CD14-positive monocyte (primary cell): ENCODE measurements around the gene PAQR8. TPM values are rescaled to one million over a fixed set of nuclear protein-coding genes. Genes with fewer than 3 reads are reported as not detected.

Experiments used
- DNase-seq, 3 donors: peaks; one replicate each; pipeline ENCODE4 v3.0.0-alpha.2; 2011 to 2022
- H2AFZ ChIP-seq: 2 replicates; pipeline ENCODE4 v1.6.0; 2012; ENCODE audit warnings: mild to moderate bottlenecking, low read depth, low read length, inconsistent platforms; ENCODE audit not compliant: insufficient read depth, poor library complexity, severe bottlenecking
- H3K27ac ChIP-seq, 2 donors: 1 replicate in 1 of 2; 2 replicates in 1 of 2; pipeline ENCODE4 v1.5.1; 2012 to 2013; ENCODE audit warnings: low read length in 2 of 2, control low read depth in 1 of 2, inconsistent platforms in 1 of 2, low read depth in 1 of 2, mild to moderate bottlenecking in 1 of 2
- H3K27me3 ChIP-seq, 2 donors: one replicate each; pipeline versions ENCODE4 v1.6.0 to v1.6.1; 2011 to 2013; ENCODE audit warnings: low read length in 2 of 2; ENCODE audit not compliant: control insufficient read depth in 2 of 2, insufficient read depth in 2 of 2
- H3K36me3 ChIP-seq, 2 donors: replicated peaks in 1 of 2; 1 replicate in 1 of 2; 2 replicates in 1 of 2; pipeline versions ENCODE4 v1.5.1 to v1.6.1; 2012 to 2013; ENCODE audit warnings: low read length in 2 of 2, control low read depth in 1 of 2, inconsistent platforms in 1 of 2, mild to moderate bottlenecking in 1 of 2; ENCODE audit not compliant: insufficient read depth in 2 of 2, control insufficient read depth in 1 of 2
- H3K4me1 ChIP-seq, 2 donors: 1 replicate in 1 of 2; 2 replicates in 1 of 2; pipeline versions ENCODE4 v1.5.1 to v1.6.1; 2012 to 2013; ENCODE audit warnings: low read length in 2 of 2, control low read depth in 1 of 2, inconsistent platforms in 1 of 2, mild to moderate bottlenecking in 1 of 2, moderate library complexity in 1 of 2; ENCODE audit not compliant: insufficient read depth in 2 of 2, control insufficient read depth in 1 of 2
- H3K4me2 ChIP-seq: replicated peaks from 2 replicates; pipeline ENCODE3; 2012; ENCODE audit warnings: low read length, moderate library complexity, mild to moderate bottlenecking; ENCODE audit not compliant: poor library complexity, severe bottlenecking; ENCODE audit errors: extremely low read depth
- H3K4me3 ChIP-seq, 3 experiments: fragments of 200-600 bp in 1 of 3; sonication (generic) in 1 of 3; replicated peaks in 1 of 3; 1 replicate in 2 of 3; 2 replicates in 1 of 3; pipeline ENCODE4 v1.5.1; 2011 to 2013; ENCODE audit warnings: low read length in 3 of 3, mild to moderate bottlenecking in 3 of 3, control low read depth in 2 of 3, low read depth in 2 of 3, inconsistent platforms in 1 of 3, moderate library complexity in 1 of 3
- H3K79me2 ChIP-seq: 2 replicates; pipeline ENCODE4 v1.6.0; 2012; ENCODE audit warnings: mild to moderate bottlenecking, control low read depth, inconsistent platforms, low read length, moderate library complexity; ENCODE audit not compliant: insufficient read depth
- H3K9ac ChIP-seq: 2 replicates; pipeline ENCODE4 v1.6.0; 2017; ENCODE audit warnings: low read length, mild to moderate bottlenecking; ENCODE audit not compliant: insufficient read depth, poor library complexity, severe bottlenecking
- H3K9me3 ChIP-seq, 2 donors: replicated peaks in 1 of 2; 1 replicate in 1 of 2; 2 replicates in 1 of 2; pipeline versions ENCODE4 v1.5.1 to v1.6.1; 2012 to 2013; ENCODE audit warnings: low read length in 2 of 2, control low read depth in 1 of 2; ENCODE audit not compliant: control insufficient read depth in 1 of 2, insufficient read depth in 1 of 2
- H4K20me1 ChIP-seq: 2 replicates; pipeline ENCODE4 v1.6.0; 2012; ENCODE audit warnings: mild to moderate bottlenecking, low read length, control low read depth, moderate library complexity; ENCODE audit not compliant: insufficient read depth
- H3K27ac Mint-ChIP-seq, 7 donors: one replicate each; pipeline ENCODE4 v1.8.0; 2020; ENCODE audit warnings: mild to moderate bottlenecking in 7 of 7, mixed read lengths in 7 of 7, moderate library complexity in 6 of 7, inconsistent platforms in 2 of 7
- H3K27me3 Mint-ChIP-seq, 3 donors: one replicate each; pipeline ENCODE4 v1.8.0; 2021 to 2022; ENCODE audit warnings: low read depth in 3 of 3, mild to moderate bottlenecking in 3 of 3, mixed read lengths in 3 of 3, moderate library complexity in 3 of 3, inconsistent platforms in 1 of 3
- H3K36me3 Mint-ChIP-seq, 2 donors: one replicate each; pipeline ENCODE4 v1.8.0; 2020; ENCODE audit warnings: mixed read lengths in 2 of 2, inconsistent platforms in 1 of 2, mild to moderate bottlenecking in 1 of 2
- H3K4me1 Mint-ChIP-seq: one replicate; pipeline ENCODE4 v1.8.0; 2020; ENCODE audit warnings: mild to moderate bottlenecking, mixed read lengths
- H3K4me3 Mint-ChIP-seq, 2 donors: one replicate each; pipeline ENCODE4 v1.8.0; 2020; ENCODE audit warnings: mild to moderate bottlenecking in 2 of 2, mixed read lengths in 2 of 2, moderate library complexity in 1 of 2
- H3K9me3 Mint-ChIP-seq, 7 donors: one replicate each; pipeline ENCODE4 v1.8.0; 2020 to 2022; ENCODE audit warnings: mixed read lengths in 7 of 7, mild to moderate bottlenecking in 6 of 7, moderate library complexity in 6 of 7, inconsistent platforms in 2 of 7
- CTCF ChIP-seq: fragments of 200-600 bp; IDR thresholded peaks from one replicate; pipeline ENCODE4 v1.8.0; 2022; ENCODE audit warnings: antibody characterized with exemption, mild to moderate bottlenecking
- WGBS: methylation state at CpG from one replicate; pipeline ENCODE4 v1.1.5; 2013; ENCODE audit warnings: missing lambda C conversion rate; ENCODE audit not compliant: insufficient coverage; 5-methylcytosine and 5-hydroxymethylcytosine counted together
- intact Hi-C, 2 donors: fragments of 100-400 bp; cut with micrococcal nuclease; formaldehyde crosslinking; loops; one replicate each; pipeline versions ENCODE4 v1.15.0 to v1.15.1; 2023
- polyA plus RNA-seq, 3 donors: library from polyadenylated mRNA; depleted of rRNA in 1 of 3; unstranded in 2 of 3; stranded (reverse) in 1 of 3; fragments of 300-500 nt in 2 of 3; fragments of >200 nt in 1 of 3; fragmentation: Illumina TruSeq in 2 of 3; gene quantifications; 1 replicate in 2 of 3; 2 replicates in 1 of 3; pipeline ENCODE4 v1.2.3, GENCODE V29; 2012 to 2021

The PAQR8 gene
- polyA plus RNA-seq, 3 donors = 2.4 to 17.4 (median 6.8) TPM

GRCh38 chr6:52361414-52361944, 472 bp upstream of the PAQR8 start:
- Mint-ChIP-seq H3K9me3 (no peaks in the 10 kb centered on the region), H3K4me1 (peaks cover 39% of the 10 kb centered on the region), H3K36me3 (peaks cover under 1 to 3% of the 10 kb centered on the region in 2 donors), H3K27ac (peak overlapping the region; percentile 89 to 94 (median 94)), H3K27me3 (peaks cover 0 to 1% (median 1%) of the 10 kb centered on the region in 3 donors), H3K4me3 (peak overlapping the region; percentile 79 to 87)
- Histone ChIP-seq H3K4me3 (peak overlapping the region; percentile 28 to 90 (median 81)), H3K79me2 (peaks cover 42% of the 10 kb centered on the region), H4K20me1 (peaks cover 5% of the 10 kb centered on the region), H3K4me2 (peak overlapping the region; percentile 81), H3K9me3 (no peaks in the 10 kb centered on the region), H3K36me3 (peaks cover 0 to 4% of the 10 kb centered on the region in 2 donors), H3K4me1 (peaks cover 31 to 39% of the 10 kb centered on the region in 2 donors), H3K9ac (peak overlapping the region; percentile 83), H2AFZ (peak overlapping the region; percentile 92), H3K27ac (peak overlapping the region; percentile 56 to 86), H3K27me3 (no peaks in the 10 kb centered on the region)
- no peak for TF ChIP-seq CTCF
- intact Hi-C loops = loop anchor here (5.0 kb wide), 2 partner anchors 74 to 79 kb away; partner anchors contain the start of gene MCM3 (in 1 of the 2)
- peak; percentile 51 to 64 (median 54) for DNase-seq
- 17% methylated on average over 18 of the region's 18 CpGs for WGBS

GRCh38 chr6:52362443-52363227, 684 bp downstream of the PAQR8 start:
- peak overlapping the region; percentile 99 for H3K4me3 Mint-ChIP-seq
- Histone ChIP-seq H3K79me2 (peaks cover 53% of the 10 kb centered on the region), H2AFZ (peak overlapping the region; percentile 92), H3K9me3 (no peaks in the 10 kb centered on the region), H3K27ac (peak overlapping the region; percentile 86 to 92), H3K4me3 (peak overlapping the region; percentile 81 to 98 (median 90)), H3K27me3 (no peaks in the 10 kb centered on the region), H3K4me1 (peaks cover 31 to 39% of the 10 kb centered on the region in 2 donors), H3K36me3 (peaks cover 7 to 16% of the 10 kb centered on the region in 2 donors), H3K4me2 (peak overlapping the region; percentile 81), H4K20me1 (peaks cover 5% of the 10 kb centered on the region), H3K9ac (peak overlapping the region; percentile 83)
- intact Hi-C loops = loop anchor here (5.0 kb wide), 2 partner anchors 75 to 80 kb away; partner anchors contain the start of gene MCM3 (in 1 of the 2)
- DNase-seq = peak; percentile 15 to 43 (median 30)
- H3K4me1 Mint-ChIP-seq = peaks cover 39% of the 10 kb centered on the region
- peak overlapping the region; percentile 78 to 93 (median 89) for H3K27ac Mint-ChIP-seq
- WGBS = under 1% methylated on average over 56 of the region's 57 CpGs
- TF ChIP-seq CTCF = peak; percentile 18
- H3K27me3 Mint-ChIP-seq = peaks cover 0 to 1% (median 1%) of the 10 kb centered on the region in 3 donors
- H3K9me3 Mint-ChIP-seq = no peaks in the 10 kb centered on the region
- peaks cover 11 to 14% of the 10 kb centered on the region in 2 donors for H3K36me3 Mint-ChIP-seq
